ENCODE results near the gene NUSAP1.

The NUSAP1 gene

GRCh38 chr15:41331281-41331680 is 1.4 kb upstream of the NUSAP1 start:
- TF ChIP-seq, protein P1, sequence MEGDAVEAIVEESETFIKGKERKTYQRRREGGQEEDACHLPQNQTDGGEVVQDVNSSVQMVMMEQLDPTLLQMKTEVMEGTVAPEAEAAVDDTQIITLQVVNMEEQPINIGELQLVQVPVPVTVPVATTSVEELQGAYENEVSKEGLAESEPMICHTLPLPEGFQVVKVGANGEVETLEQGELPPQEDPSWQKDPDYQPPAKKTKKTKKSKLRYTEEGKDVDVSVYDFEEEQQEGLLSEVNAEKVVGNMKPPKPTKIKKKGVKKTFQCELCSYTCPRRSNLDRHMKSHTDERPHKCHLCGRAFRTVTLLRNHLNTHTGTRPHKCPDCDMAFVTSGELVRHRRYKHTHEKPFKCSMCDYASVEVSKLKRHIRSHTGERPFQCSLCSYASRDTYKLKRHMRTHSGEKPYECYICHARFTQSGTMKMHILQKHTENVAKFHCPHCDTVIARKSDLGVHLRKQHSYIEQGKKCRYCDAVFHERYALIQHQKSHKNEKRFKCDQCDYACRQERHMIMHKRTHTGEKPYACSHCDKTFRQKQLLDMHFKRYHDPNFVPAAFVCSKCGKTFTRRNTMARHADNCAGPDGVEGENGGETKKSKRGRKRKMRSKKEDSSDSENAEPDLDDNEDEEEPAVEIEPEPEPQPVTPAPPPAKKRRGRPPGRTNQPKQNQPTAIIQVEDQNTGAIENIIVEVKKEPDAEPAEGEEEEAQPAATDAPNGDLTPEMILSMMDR (IDR thresholded peaks at IDR 0.05): no peak

GRCh38 chr15:41331833-41332193 is 868 bp upstream of the NUSAP1 start:
- TF ChIP-seq, protein P1 (IDR thresholded peaks at IDR 0.05): no peak

- TF ChIP-seq, protein P1 (IDR thresholded peaks at IDR 0.05): no peak
Measured at GRCh38 chr15:41333026-41333562, 413 bp downstream of the NUSAP1 start.

DNA sequence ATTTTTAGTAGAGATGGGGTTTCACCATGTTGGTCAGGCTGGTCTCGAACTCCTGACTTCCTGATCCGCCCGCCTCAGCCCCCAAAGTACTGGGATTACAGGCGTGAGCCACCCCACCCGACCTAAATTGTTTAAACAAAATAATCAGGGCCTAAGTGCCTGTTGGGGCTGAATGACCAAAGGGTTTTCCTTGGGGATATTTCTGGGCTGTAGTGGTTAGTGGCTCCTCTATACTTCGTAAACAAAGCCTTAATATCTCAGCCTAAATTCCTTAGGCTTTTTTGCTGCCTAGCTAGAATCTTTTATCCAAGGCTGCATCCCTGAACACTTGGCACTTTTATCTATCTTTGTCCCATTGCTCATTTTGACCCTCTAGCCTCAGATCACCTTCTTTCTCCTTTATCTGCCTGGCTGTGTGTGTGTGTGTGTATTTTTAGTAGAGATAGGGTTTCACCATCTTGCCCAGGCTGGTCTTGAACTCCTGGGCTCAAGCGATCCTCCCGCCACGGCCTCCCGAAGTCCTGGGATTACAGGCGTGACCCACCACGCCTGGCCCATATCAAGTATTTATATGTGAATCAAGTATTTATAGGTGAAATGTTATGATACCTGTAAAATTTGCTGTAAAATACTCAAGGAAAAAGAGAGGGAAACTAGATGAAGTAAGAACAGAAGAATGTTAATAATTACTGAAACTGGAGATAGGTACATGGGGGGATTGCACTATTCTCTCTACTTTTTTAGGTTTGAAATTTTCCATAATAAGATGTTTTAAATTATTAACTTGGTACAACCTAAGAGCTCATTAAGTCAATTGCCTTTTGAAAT is 1.8 kb downstream of the NUSAP1 start:
- TF ChIP-seq, protein P1 (IDR thresholded peaks at IDR 0.05): no peak

GRCh38 chr15:41336549-41336948 is 3.9 kb downstream of the NUSAP1 start:
- TF ChIP-seq, protein P1 (IDR thresholded peaks at IDR 0.05): no peak

- TF ChIP-seq, protein P1 (IDR thresholded peaks at IDR 0.05): no peak
Measured at GRCh38 chr15:41337047-41337446, 4.4 kb downstream of the NUSAP1 start.

GRCh38 chr15:41337631-41338522 is 5.2 kb downstream of the NUSAP1 start:
- TF ChIP-seq, protein P1 (IDR thresholded peaks at IDR 0.05): no peak
